GM19455 (cell line): ENCODE data around the gene LPP.

Experiments
- ATAC-seq: cut with Tn5 transposase; IDR thresholded peaks from one replicate; pipeline ENCODE4 v1.9.1; 2021; ENCODE audit not compliant: unreplicated experiment

LPP gene

GRCh38 chr3:188244395-188244861, 90.5 kb downstream of the LPP start:
- no peak for ATAC-seq

GRCh38 chr3:188246905-188247304, 92.9 kb downstream of the LPP start:
- ATAC-seq, result no peak

GRCh38 chr3:188248036-188248561, 94.1 kb downstream of the LPP start:
- ATAC-seq, result no peak

- no peak for ATAC-seq
These were observed 99.3 kb downstream of the LPP start for GRCh38 chr3:188253123-188253793.

- ATAC-seq, result no peak
These were observed 100.0 kb downstream of the LPP start for GRCh38 chr3:188253800-188254452.

GRCh38 chr3:188254520-188255070, 100.6 kb downstream of the LPP start:
- ATAC-seq, result no peak

GRCh38 chr3:188255190-188255589, 101.2 kb downstream of the LPP start:
- no peak for ATAC-seq

- ATAC-seq, result no peak
These were observed 102.8 kb downstream of the LPP start for GRCh38 chr3:188256758-188257157.

- ATAC-seq, result no peak
These were observed 103.5 kb downstream of the LPP start for GRCh38 chr3:188257384-188258026.

GRCh38 chr3:188259191-188259590, 105.2 kb downstream of the LPP start:
- ATAC-seq, result no peak

GRCh38 chr3:188259596-188259995, 105.6 kb downstream of the LPP start:
- ATAC-seq, result no peak

- no peak for ATAC-seq
These were observed 107.1 kb downstream of the LPP start for GRCh38 chr3:188261011-188261410.

GRCh38 chr3:188262488-188262887, 108.5 kb downstream of the LPP start:
- ATAC-seq, result no peak

GRCh38 chr3:188262913-188263683, 109.1 kb downstream of the LPP start:
- ATAC-seq, result no peak

- ATAC-seq, result no peak
These were observed 110.6 kb downstream of the LPP start for GRCh38 chr3:188264226-188265207.

- no peak for ATAC-seq
These were observed 112.8 kb downstream of the LPP start for GRCh38 chr3:188266562-188267274.

GRCh38 chr3:188267790-188268335, 113.9 kb downstream of the LPP start:
- ATAC-seq, result no peak

- no peak for ATAC-seq
These were observed 114.4 kb downstream of the LPP start for GRCh38 chr3:188268336-188268735.

GRCh38 chr3:188269040-188269439, 115.1 kb downstream of the LPP start:
- ATAC-seq, result no peak
